WTC11 (cell line): ENCODE measurements around the gene MOGAT2. TPM values are rescaled to one million over a fixed set of nuclear protein-coding genes. Genes with fewer than 3 reads are reported as not detected.

ENCODE experiments used
- ATAC-seq: fragments of 200-7000 bp; cut with Tn5 transposase; 2 replicates; pipeline ENCODE4 v1.10.0; 2021; ENCODE audit warnings: mild to moderate bottlenecking, moderate library complexity
- CTCF ChIA-PET: fragments of 300-600 bp; sonication (Branson Sonifier 250); formaldehyde crosslinking; loops from one replicate; lab custom pipeline; 2021; ENCODE audit warnings: antibody characterized with exemption; lab: Charles Lee
- POLR2A ChIA-PET: fragments of 350-600 bp; sonication (Branson Sonifier 250); formaldehyde crosslinking; loops from one replicate; lab custom pipeline; 2021; ENCODE audit warnings: antibody characterized with exemption; lab: Charles Lee
- DNase-seq: peaks from one replicate; pipeline ENCODE4 v3.0.0; 2021; ENCODE audit warnings: low spot score
- H3K27ac Mint-ChIP-seq: 2 replicates; pipeline ENCODE4 v1.8.0; 2021; ENCODE audit warnings: mixed read lengths
- H3K27me3 Mint-ChIP-seq: 2 replicates; pipeline ENCODE4 v1.8.0; 2021; ENCODE audit warnings: low read depth, mild to moderate bottlenecking, moderate library complexity, mixed read lengths
- H3K36me3 Mint-ChIP-seq: 2 replicates; pipeline ENCODE4 v1.8.0; 2021; ENCODE audit warnings: mixed read lengths
- H3K4me1 Mint-ChIP-seq: 2 replicates; pipeline ENCODE4 v1.8.0; 2022; ENCODE audit warnings: mixed read lengths
- H3K4me3 Mint-ChIP-seq: 2 replicates; pipeline ENCODE4 v1.8.0; 2021; ENCODE audit warnings: mild to moderate bottlenecking, moderate library complexity, mixed read lengths
- H3K9me3 Mint-ChIP-seq: 2 replicates; pipeline ENCODE4 v1.8.0; 2021; ENCODE audit warnings: mixed read lengths
- ATF1 ChIP-seq: sonication (generic); formaldehyde crosslinking; IDR thresholded peaks from 2 replicates; pipeline ENCODE4 v1.8.1; 2023; ENCODE audit warnings: mild to moderate bottlenecking, moderate library complexity, missing genetic modification reagents
- CBFB ChIP-seq: sonication (generic); formaldehyde crosslinking; IDR thresholded peaks from 2 replicates; pipeline ENCODE4 v1.8.1; 2022; ENCODE audit warnings: mild to moderate bottlenecking, low read depth, missing genetic modification reagents
- EMX1 ChIP-seq: fragments of 250-450 bp; sonication (Bioruptor Pico); IDR thresholded peaks from 2 replicates; pipeline ENCODE4 v1.8.0; 2021; ENCODE audit warnings: mild to moderate bottlenecking
- ETV6 ChIP-seq: sonication (generic); formaldehyde crosslinking; IDR thresholded peaks from 2 replicates; pipeline ENCODE4 v1.8.1; 2022; ENCODE audit warnings: mild to moderate bottlenecking, missing genetic modification reagents
- FOXK1 ChIP-seq: sonication (generic); formaldehyde crosslinking; IDR thresholded peaks from 2 replicates; pipeline ENCODE4 v1.8.0; 2022; ENCODE audit warnings: mild to moderate bottlenecking, moderate library complexity, missing genetic modification reagents
- FOXP4 ChIP-seq: sonication (generic); formaldehyde crosslinking; IDR thresholded peaks from 2 replicates; pipeline ENCODE4 v1.8.0; 2022; ENCODE audit warnings: mild to moderate bottlenecking, missing genetic modification reagents
- GABPB1 ChIP-seq: sonication (generic); formaldehyde crosslinking; IDR thresholded peaks from 2 replicates; pipeline ENCODE4 v1.8.1; 2023; ENCODE audit warnings: mild to moderate bottlenecking, missing genetic modification reagents
- MYBL2 ChIP-seq: sonication (generic); formaldehyde crosslinking; IDR thresholded peaks from 2 replicates; pipeline ENCODE4 v1.8.1; 2023; ENCODE audit warnings: mild to moderate bottlenecking, moderate library complexity, missing genetic modification reagents
- NFYB ChIP-seq: sonication (generic); formaldehyde crosslinking; conservative IDR thresholded peaks from 2 replicates; pipeline ENCODE4 v1.8.0; 2022; ENCODE audit warnings: low read depth, missing genetic modification reagents
- PRDM15 ChIP-seq: sonication (generic); formaldehyde crosslinking; IDR thresholded peaks from 2 replicates; pipeline ENCODE4 v1.8.0; 2022; ENCODE audit warnings: missing genetic modification reagents
- RELA ChIP-seq: sonication (generic); formaldehyde crosslinking; IDR thresholded peaks from 2 replicates; pipeline ENCODE4 v1.8.1; 2022; ENCODE audit warnings: missing genetic modification reagents, mild to moderate bottlenecking, borderline replicate concordance
- SMAD3 ChIP-seq: sonication (generic); formaldehyde crosslinking; IDR thresholded peaks from 2 replicates; pipeline ENCODE4 v1.8.0; 2022; ENCODE audit warnings: missing genetic modification reagents, mild to moderate bottlenecking, borderline replicate concordance
- SOX15 ChIP-seq: fragments of 250-450 bp; sonication (Bioruptor Pico); IDR thresholded peaks from 2 replicates; pipeline ENCODE4 v1.9.0; 2021; ENCODE audit warnings: mild to moderate bottlenecking
- ZNF138 ChIP-seq: sonication (generic); formaldehyde crosslinking; conservative IDR thresholded peaks from 2 replicates; pipeline ENCODE4 v1.8.1; 2022; ENCODE audit warnings: mild to moderate bottlenecking, moderate library complexity, missing genetic modification reagents
- ZNF317 ChIP-seq: sonication (generic); formaldehyde crosslinking; IDR thresholded peaks from 2 replicates; pipeline ENCODE4 v1.8.1; 2023; ENCODE audit warnings: low read depth, mild to moderate bottlenecking, moderate library complexity, missing genetic modification reagents, borderline replicate concordance
- ZSCAN18 ChIP-seq: fragments of 250-450 bp; sonication (Bioruptor Pico); IDR thresholded peaks from 2 replicates; pipeline ENCODE4 v2.1.2; 2022; ENCODE audit warnings: mild to moderate bottlenecking, moderate library complexity
- total RNA-seq: library from RNA; stranded (reverse); gene quantifications from 3 replicates; pipeline ENCODE4 v1.2.3, GENCODE V29; 2021
- TF ChIP-seq, protein P1 (sequence below): sonication (generic); formaldehyde crosslinking; IDR thresholded peaks from 2 replicates; pipeline ENCODE4 v1.8.1; 2022; ENCODE audit warnings: low read depth, missing genetic modification reagents, borderline replicate concordance

MOGAT2 gene
- total RNA-seq, 1 experiment from 2014 or later, result not detected

GRCh38 chr11:75768909-75769771 is 51.5 kb downstream of the MOGAT2 start:
- peak; percentile 36 for ATAC-seq
- Mint-ChIP-seq H3K27me3 (peaks cover 71% of the 10 kb centered on the region), H3K36me3 (no peaks in the 10 kb centered on the region; the same call in 1 of the 2 replicates), H3K27ac (no peak overlapping the region), H3K9me3 (no peaks in the 10 kb centered on the region), H3K4me3 (peak overlapping the region; percentile 65), H3K4me1 (peaks cover 23% of the 10 kb centered on the region)
- no peak for TF ChIP-seq CBFB (CRISPR knock-in tag)
- TF ChIP-seq ZNF317, result 0 out of 2 replicates have a peak, but pooled peaks have one; percentile 2
- peak; percentile 3; the same call in 1 of the 2 replicates for TF ChIP-seq MYBL2 (CRISPR knock-in tag)
- no peak for TF ChIP-seq GABPB1 (CRISPR knock-in tag)
- no peak for TF ChIP-seq SOX15 (CRISPR knock-in tag)
- ChIA-PET POLR2A (no interaction called here), CTCF (interaction anchor here (0.6 to 3.2 kb wide), 5 partner anchors 46 to 381 kb away, joined by 3 to 11 read pairs (median 6); no protein-coding TSS in a partner anchor)
- DNase-seq, result peak; percentile 32

DNA sequence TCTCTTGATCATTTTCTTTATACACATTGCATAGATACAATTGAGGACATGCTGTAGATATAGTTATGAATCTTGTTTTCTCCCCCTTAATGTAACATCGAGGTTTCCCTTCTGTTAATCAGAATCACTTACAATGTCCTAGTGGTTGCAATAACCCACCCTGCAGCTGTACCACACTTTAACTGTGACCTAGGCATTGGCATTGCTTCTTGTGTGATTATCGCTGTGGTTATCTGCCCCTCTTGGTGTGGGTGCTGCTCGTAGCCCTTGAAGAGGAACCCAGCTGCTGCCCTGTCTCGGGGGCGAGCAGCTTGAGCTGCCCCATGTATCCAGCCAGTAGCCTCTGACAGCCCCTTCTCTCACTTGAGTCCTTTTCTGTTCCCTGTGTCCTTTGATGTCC is 52.5 kb downstream of the MOGAT2 start:
- ATAC-seq (no peak), DNase-seq (no peak)
- Mint-ChIP-seq H3K4me3 (peak overlapping the region; percentile 65; the same call in 1 of the 2 replicates), H3K27me3 (peaks cover 71% of the 10 kb centered on the region), H3K4me1 (peaks cover 30% of the 10 kb centered on the region), H3K36me3 (no peaks in the 10 kb centered on the region; the same call in 1 of the 2 replicates), H3K9me3 (no peaks in the 10 kb centered on the region), H3K27ac (no peak overlapping the region)
- ChIA-PET POLR2A (no interaction called here), CTCF (interaction anchor here (0.6 to 3.2 kb wide), 5 partner anchors 47 to 382 kb away, joined by 3 to 11 read pairs (median 6); no protein-coding TSS in a partner anchor)
- TF ChIP-seq ZNF138 (CRISPR knock-in tag), result no peak

DNA sequence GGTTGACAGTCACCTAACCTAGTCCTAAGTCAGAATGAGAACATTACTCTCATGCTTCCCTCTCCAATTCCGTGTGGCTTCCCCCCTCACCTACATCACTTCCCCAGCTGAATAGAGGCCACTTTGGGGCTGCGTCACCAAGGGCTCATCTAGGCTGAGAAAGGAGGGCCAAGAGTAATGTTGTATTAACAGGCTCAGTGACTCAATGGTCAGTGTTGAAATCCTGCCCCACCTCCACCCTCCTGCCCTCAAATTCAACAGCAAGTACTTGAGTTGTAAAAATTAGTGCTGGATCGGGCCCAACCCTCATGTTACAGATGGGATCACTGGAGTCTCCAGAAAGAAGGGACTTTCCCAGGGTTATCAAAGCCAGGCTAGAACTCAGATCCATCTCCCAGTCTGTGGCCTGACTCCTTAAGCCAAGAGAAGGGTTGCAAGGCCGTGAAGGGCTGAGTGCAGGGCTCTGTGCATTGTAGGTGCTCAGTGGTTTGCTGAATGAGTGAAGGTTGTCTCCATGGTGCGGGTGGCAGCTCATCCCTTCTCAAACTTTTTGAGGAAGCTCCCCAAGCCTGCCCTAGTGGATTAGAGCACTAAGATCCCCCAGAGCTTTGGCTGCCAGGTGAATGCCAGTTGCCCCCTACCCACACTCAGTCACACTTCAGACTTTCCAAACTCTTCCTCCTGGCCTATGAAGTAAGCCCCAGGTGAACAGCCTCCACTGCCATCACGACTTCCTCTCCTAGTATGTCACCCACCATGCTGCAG is 54.2 kb downstream of the MOGAT2 start:
- POLR2A ChIA-PET, result no interaction called here
- Mint-ChIP-seq H3K36me3 (no peaks in the 10 kb centered on the region; the same call in 1 of the 2 replicates), H3K9me3 (no peaks in the 10 kb centered on the region)
- TF ChIP-seq PRDM15 (no peak), CBFB (CRISPR knock-in tag) (no peak), FOXK1 (no peak), RELA (no peak), ETV6 (CRISPR knock-in tag) (no peak), NFYB (CRISPR knock-in tag) (no peak), SMAD3 (CRISPR knock-in tag) (no peak), ATF1 (CRISPR knock-in tag) (no peak), ZSCAN18 (CRISPR knock-in tag) (no peak), EMX1 (CRISPR knock-in tag) (no peak), FOXP4 (CRISPR knock-in tag) (no peak)
- TF ChIP-seq, protein P1, sequence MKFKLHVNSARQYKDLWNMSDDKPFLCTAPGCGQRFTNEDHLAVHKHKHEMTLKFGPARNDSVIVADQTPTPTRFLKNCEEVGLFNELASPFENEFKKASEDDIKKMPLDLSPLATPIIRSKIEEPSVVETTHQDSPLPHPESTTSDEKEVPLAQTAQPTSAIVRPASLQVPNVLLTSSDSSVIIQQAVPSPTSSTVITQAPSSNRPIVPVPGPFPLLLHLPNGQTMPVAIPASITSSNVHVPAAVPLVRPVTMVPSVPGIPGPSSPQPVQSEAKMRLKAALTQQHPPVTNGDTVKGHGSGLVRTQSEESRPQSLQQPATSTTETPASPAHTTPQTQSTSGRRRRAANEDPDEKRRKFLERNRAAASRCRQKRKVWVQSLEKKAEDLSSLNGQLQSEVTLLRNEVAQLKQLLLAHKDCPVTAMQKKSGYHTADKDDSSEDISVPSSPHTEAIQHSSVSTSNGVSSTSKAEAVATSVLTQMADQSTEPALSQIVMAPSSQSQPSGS (CRISPR knock-in tag), result no peak
- TF ChIP-seq, all 79 proteins: peak for 0
- H3K27me3 Mint-ChIP-seq, result peaks cover 62% of the 10 kb centered on the region
- CTCF ChIA-PET, result interaction anchor here (2.1 kb wide), 1 partner anchor 66 kb away, joined by 5 read pairs; no protein-coding TSS in a partner anchor
- H3K4me1 Mint-ChIP-seq, result peaks cover 40% of the 10 kb centered on the region
- no peak overlapping the region for H3K27ac Mint-ChIP-seq
- no peak for DNase-seq
- ATAC-seq, result no peak
- no peak overlapping the region for H3K4me3 Mint-ChIP-seq
